SHP77 treated with DMSO at 0.1 percent for 48 hours (cell line): ENCODE data around the gene FAM151B.

ENCODE experiments used
- DNase-seq: peaks from one replicate; lab custom pipeline; 2025; lab: John Stamatoyannopoulos, UW

Gene FAM151B

GRCh38 chr5:80590766-80591165 is 102.9 kb downstream of the FAM151B start:
- DNase-seq, result no peak

DNA sequence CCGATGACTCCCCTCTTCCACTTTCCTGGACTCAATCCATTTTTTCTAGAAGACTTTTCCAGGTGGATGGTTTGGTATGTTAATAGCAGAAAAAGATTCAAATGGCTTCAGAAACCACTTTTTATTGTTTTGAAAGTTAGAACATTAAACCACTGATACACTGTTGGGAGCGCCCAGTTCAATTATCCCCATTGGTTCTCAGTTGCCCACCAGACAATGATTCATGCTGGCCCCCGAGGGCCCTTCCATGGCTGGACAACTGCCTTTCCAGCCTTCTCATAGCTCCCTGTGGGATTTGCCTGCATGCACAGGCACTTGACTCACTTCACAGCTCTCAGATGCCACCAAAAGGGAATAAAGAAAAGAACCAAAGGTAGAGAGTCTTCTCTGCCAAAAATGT is 103.5 kb downstream of the FAM151B start:
- DNase-seq, result no peak

GRCh38 chr5:80592105-80592504 is 104.2 kb downstream of the FAM151B start:
- DNase-seq, result no peak
